HG03025 (cell line): Measurements from ENCODE around the gene MUCL3.
"Not testable (repeated sequence)": the region's sequence is repeated elsewhere in the genome, so short reads cannot be mapped to it uniquely, and the experiment has no call there.

Source experiments
- ATAC-seq: cut with Tn5 transposase; IDR thresholded peaks from one replicate; pipeline ENCODE4 v1.9.1; 2021; ENCODE audit warnings: mild to moderate bottlenecking, moderate library complexity; ENCODE audit not compliant: unreplicated experiment, low FRiP score

MUCL3 gene

DNA sequence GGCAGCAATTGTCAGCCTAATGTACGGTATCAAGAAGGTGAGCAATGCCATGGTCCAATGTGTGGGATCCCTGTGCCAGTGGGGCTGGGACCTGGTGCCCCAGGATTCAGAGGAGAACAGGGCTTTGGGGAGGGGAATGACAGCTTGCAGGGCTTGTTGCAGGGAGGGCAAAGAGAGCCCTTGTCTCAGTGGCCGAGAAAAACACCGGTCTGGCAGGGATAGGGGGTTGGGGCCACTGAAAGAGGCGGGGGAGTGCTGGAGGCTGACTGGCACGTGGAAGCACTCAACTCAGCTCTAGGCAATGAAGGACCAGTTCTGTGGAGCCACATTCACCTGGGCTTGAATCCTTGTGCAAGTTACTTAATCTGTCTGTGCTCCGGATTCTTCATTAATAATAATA lies 3.5 kb upstream of the MUCL3 start:
- no peak for ATAC-seq

DNA sequence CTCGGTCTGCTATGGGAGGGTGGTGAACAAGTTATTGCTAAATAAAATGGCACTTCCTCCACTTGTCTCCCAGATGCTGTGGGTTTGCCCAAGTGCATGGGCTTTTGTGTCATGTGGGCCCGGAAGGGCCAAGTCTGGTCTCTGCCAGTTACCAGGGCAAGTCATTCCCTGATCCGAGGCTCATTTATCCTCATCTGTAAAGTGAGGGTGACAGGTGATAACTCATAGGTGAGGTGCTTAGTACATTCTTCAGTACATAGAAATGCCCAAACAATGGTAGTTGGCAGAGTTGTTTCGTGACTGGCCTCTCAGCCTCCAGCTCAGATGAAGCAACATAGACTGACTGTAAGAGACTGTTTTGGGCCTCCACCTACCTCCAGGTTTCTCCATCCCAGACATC lies 2.0 kb upstream of the MUCL3 start:
- ATAC-seq: no peak

DNA sequence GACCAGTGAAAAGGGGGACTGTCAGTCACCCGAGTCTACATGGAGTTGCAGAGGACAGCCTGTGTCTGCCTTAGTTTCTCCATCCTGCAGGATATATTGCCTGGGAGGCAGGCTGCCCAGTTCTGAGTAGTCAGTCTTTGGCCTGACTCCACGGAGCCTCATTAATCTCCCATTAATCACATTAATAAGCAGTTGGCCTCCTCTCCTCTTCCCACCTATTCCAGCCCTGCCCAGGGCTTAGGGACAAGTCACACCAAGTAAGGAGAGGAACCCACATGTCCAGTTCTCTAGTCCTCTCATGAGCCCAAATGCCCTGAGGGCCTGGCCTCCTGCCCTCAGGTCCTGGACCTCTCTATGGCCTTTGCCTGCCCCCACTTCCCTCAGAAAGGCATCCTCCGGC lies 1.3 kb upstream of the MUCL3 start:
- no peak for ATAC-seq

DNA sequence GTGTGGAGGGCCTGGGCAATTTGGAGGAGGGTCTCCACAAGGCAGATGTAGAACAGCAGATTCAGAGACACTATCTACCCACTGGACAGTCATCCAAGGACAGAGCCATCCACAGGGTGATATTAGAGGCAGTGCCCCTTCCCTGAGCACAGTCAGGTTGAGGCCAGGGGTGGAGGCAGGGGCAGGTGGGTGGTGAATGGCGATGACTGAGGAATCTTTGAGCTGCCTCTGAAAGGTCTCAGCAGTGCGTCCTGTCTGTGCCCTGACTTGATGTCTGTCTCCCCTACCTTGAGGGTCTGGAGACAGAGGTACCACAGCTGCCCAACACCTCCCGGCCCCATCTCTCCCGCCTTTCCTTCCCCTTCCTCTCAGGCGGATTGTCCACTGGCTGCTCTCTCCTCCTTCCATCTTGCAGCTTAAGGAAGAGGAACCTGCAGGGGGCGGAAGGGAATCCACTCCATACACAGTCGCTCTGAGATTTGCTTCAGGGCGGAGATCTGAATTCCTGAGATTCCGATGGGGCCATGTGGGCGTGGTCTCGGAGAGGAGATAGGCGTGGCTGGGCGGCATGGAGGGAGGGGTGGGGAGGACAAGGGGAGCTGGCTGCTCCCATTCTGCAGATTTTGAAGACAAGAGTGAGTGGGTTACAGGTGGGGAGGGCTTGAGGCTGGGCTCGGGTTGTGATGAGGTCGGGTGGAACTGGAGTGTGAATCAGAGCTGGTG lies 1.7 kb downstream of the MUCL3 start:
- ATAC-seq: no peak

DNA sequence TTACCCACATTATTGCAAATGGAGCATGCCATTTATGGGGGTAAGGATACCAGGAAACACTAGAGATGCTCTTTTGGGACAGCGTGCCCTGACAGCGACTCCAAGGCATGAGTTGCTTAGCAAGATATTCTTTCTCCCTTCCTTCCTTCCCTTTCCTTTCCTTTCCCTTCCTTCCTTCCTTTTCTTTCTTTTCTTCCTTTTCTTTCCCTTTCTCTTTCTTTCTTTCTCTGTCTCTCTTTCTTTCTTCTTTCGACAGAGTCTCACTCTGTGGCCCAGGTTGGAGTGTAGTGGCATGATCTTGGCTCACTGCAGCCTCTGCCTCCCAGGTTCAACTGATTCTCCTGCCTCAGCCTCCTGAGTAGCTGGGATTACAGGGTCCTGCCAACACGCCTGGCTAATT lies 3.3 kb downstream of the MUCL3 start:
- no peak for ATAC-seq

DNA sequence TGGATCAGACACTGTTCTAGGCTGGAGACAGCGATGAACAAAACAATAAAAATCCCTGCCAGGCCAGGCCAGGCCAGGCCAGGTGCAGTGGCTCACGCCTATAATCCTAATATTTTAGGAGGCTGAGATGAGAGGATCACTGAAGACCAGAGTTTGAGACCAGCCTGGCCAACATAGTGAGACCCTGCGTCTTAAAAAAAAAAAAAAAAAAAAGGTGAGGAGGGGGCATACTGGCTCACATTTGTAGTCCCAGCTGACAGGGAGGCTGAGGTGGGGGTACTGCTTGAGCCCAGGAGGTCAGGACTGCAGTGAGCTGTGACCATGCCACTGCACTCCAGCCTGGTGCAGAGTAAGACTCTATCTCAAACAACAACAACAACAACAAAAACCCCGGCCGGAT lies 4.5 kb downstream of the MUCL3 start:
- ATAC-seq: no peak

DNA sequence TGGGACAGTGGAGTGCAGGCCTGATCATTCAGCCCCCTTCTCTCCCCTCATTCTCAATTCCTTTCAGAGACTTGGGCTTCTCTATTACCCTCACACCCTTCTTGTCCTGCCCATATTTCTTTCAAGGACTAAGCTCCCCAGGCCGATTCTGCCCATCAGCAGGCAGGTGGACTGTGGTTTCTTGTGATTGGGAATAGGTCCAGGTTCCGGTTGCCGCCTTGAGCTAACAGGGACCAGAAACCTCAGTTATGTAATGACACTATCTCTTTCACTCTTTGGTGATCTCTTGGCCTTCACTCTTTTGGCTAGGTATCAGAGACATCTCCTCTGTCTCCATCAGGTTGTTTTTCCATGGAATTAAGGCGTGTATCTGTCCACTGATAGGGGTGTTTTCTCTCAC lies 6.5 kb downstream of the MUCL3 start:
- ATAC-seq: no peak

DNA sequence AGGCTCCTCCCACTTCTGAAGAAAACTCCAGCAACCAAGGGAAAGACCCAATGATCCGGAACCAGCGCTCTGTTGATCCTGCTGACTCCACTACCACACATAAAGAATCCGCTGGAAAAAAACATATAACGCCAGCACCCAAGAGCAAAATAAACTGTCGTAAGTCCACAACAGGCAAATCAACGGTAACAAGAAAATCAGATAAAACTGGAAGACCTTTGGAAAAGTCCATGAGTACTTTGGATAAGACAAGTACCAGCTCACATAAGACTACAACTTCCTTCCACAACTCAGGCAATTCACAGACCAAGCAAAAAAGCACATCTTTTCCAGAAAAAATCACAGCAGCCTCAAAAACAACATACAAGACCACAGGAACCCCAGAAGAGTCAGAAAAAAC lies 8.0 kb downstream of the MUCL3 start:
- ATAC-seq: no peak

DNA sequence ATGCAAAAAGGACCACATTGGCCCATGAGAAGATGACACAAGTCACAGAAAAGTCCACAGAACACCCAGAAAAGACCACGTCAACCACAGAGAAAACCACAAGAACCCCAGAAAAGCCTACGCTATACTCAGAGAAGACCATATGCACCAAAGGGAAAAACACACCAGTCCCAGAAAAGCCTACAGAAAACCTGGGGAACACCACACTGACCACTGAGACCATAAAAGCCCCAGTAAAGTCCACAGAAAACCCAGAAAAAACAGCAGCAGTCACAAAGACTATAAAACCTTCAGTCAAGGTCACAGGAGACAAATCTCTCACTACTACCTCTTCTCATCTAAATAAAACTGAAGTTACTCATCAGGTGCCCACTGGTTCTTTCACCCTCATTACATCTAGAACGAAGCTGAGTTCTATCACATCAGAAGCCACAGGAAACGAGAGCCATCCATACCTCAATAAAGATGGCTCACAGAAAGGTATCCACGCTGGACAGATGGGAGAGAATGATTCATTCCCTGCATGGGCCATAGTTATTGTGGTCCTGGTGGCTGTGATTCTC lies 11.2 kb downstream of the MUCL3 start:
- no peak for ATAC-seq

DNA sequence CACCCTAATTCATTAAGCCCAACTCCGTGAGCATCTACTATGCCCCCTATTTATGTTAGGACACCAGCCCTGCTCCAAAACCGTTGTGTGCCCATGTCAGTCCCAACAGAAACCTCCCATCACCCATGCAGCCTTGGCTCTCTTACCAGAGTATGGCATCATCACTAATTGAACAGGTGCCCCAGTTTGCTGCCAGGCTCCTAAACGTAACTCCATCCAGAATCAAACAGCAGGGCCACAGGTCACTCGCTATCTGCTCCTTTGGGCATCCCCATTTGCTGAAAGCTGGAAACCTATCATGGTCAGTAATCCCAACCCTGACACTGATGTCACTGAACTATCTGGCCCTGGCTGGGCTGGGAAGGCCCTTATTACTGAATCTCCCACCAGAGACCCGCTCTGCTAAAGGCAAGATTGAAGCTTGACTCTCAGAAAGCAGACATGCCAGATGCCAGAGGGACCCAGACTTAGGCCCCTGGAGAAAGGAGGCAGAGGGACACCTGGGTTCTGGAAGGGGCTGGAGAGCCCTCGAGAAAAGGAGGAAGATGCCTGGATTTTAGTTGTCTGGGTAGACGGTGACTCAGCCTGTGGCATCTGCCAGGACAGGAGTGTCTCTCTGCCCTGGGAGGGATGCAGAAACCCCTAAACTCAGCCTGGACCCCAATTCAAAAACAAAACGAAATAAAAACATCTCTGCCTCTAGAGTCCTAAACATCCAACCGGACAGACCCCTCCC lies 14.0 kb downstream of the MUCL3 start:
- ATAC-seq: no peak

DNA sequence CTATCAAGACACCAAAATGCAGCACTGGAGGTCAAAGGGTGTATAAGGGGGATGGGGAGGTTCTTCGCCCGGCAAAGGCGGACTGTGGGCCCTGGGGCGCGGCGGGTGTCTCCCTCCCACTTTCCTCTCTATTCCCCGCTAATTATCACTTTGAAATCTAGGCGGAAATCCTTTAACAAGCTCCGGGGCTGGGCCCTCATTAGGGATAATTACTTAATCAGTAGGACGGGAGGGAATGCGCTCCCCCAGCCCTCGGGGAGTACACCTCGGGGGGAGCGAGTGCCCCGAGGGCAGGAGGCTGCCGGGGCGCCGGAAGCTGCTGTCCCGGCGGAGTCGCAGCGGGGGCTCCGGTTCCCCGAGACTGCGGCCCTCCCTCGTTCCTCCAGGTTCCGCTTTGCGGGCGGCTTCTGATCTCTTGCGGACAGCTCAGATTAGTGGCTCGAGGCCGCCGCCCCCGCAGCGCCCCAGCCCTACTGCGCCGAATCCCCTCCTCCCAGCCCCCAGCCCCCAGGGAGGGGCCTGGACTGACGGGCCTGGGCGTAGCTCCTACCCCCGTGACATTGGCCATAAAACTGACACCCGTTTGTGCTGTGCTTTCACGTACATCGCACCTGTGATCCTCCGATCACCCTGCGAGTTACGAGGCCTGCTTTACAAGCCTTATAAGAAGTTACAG lies 14.7 kb downstream of the MUCL3 start:
- ATAC-seq: peak; percentile 58

DNA sequence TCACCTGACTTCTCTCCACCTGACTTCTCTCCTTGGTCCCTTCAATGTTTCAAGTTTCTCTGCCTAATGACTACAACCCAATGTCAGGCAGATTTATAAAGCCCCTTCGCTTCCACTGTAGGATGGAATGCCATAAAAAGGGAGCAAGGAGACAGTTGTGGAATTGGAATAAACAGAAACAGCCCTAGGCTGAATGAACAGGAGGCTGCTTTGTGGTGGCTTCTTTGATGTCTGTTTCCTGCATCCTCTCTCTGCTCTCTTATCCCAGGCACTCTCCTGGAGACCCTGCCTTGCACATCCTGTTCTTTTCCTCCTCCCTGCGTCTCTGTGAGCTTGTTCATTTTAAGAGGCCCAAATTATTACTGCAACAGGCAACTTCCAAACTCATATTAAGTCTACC lies 16.9 kb downstream of the MUCL3 start:
- ATAC-seq: no peak

DNA sequence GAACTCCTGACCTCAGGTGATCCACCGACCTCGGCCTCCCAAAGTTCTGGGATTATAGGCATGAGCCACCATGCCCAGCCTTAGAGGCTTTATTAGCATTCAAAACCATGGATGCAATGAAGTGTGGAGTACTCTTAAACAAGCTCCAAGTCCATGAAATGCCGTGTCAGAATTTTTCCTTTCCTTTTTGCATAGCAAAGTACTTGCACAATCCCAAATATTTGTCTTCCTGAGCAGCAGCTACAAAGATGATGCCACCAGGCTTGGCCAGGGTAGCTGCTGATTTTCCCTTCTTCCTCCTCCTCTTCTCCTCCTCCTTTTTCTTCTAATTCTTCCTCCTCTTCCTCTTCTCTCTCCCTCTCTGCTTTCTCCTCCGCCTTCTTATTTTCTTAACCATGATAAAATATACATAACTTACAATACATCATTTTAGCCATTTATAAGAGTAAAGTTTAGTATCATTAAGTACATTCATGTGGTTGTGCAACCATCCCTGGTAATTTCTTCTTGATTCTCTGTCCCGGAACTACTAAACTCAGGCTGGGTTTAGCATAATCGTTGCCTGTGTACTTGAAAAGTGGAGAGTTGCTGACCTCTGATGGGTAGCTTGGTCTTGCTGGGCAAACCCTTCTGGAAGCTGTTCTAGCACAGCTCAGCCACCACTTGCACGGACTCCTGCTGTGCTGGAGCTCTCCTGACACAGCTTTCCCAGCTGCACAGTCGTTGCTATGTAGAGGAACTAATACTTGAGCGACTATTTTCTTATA lies 20.3 kb downstream of the MUCL3 start:
- ATAC-seq: no peak

DNA sequence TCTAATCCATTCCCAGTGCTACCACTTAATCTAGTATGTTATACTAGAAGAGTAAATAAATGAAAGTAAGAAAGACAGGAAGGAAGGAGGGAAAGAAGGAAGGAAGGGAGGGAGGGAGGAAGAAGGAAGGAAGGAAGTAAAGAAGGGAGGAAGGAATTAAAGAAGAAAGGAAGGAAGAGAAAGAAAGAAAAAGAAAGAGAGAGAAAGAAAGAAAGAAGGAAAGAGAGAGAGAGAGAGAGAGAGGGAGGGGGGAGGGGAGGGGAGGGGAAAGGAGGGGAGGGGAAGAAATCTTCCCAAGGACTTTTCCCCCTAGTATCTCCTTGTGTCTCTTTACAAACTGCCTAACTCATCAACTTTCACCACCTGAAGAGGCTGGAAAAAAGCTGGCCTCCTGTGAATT lies 21.9 kb downstream of the MUCL3 start:
- no peak for ATAC-seq

DNA sequence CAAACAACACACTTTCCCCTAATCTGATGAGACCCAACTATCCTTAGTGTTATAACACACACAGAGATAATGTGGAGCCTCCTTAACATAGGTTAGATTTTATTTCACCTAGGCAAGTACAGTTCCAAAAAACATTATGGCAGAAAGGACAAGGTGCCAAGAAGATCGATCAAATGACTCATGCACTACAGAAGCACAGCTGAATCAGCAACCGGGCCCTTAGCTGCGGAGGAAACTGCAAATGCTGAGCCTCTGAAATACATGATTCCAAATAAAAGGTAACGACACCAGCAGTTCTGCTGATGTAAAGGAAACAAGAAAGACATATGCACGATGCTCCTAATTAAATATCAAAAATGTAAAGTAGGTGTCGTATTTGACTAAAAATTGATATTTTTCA lies 22.9 kb downstream of the MUCL3 start:
- no peak for ATAC-seq

DNA sequence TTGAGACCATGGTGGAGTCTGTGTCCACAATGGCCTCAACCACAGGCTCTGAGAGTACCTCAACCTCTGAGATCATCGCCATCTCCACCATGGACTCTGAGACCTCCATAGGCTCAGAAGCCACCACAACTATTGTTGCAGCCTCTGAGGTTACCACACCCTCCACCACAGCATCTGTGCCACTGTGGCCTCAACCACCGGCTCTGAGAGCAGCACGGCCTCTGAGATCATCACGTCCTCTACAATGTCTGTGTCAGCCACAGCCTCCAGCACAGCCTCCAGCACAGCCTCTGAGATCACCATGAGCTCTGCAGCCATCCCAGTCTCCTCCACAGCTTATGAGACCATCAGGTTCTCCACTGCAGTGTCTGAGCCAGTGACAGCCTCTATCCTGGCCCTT lies 23.3 kb downstream of the MUCL3 start:
- ATAC-seq: no peak

DNA sequence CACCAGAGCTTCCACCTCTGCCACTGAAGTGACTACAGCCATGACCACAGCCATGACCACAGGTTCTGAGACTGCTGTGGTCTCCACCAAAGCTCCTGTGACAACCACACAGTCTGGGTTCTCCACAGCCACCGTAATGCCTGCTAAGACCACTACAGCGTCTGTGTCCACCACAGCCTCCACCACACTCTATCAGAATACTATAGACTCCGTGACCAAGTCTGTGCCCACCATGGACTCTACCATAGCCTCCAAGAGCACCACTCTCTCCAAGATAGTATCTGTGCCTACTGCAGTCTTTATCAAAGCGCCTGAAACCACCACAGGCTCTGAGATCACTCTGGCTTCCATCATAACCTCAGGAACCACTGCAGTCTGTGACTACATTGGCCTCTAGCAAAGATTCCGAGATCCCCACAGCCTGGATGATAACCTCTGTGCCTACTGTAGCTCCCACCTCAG lies 24.4 kb downstream of the MUCL3 start:
- no peak for ATAC-seq

DNA sequence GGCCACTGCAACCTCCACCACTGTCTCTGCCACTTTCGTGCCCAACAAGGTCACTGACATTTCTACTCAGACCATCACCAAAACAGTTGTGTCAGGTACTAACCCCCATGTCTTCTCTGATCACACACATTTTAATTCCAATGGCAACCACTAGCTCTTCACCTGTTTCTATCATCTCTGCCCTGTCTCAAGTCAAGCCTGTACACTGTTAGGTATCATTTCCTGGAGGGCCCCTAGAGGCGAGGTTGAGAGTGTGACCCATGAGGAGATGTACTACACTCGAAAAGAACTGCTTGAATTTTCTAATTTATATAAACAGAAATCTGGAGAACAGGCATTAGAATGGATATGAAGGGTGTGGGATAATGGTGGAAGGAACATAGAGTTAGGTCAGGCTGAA lies 25.4 kb downstream of the MUCL3 start:
- no peak for ATAC-seq

DNA sequence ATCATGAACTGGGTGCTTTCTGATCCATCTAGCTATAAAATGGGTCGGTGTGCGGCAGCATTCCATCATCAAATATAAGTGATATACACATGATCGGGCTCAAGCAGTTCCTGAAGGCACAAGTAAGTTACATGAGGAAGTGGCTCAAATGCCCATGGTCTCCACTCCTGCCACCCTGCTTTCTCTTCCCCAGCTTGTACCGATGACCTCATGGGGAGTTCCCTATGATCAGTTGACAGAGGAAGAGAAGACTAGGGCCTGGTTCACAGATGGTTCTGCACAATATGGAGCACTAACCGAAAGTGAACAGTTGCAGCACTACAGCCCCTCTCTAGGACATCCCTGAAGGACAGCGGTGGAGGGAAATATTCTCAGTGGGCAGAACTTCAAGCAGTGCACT lies 28.4 kb downstream of the MUCL3 start:
- ATAC-seq: not testable (repeated sequence)

DNA sequence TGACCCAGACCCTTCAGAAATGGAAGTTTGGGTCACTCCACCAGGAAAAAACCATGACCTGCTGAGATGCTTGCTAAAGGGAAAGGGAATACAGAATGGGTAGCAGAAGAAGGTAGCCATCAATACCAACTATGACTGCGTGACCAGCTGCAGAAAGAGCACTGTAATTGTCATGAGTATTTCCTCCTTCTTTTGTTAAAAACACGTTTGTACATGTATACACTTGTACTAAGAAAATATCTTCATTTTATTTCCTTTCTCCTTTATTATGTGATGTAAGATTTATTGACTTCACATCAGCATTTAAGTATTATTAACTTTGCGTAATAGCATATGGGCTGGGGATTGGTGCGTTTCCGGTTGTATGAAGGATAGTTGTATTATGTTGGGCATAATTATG lies 30.2 kb downstream of the MUCL3 start:
- no peak for ATAC-seq

DNA sequence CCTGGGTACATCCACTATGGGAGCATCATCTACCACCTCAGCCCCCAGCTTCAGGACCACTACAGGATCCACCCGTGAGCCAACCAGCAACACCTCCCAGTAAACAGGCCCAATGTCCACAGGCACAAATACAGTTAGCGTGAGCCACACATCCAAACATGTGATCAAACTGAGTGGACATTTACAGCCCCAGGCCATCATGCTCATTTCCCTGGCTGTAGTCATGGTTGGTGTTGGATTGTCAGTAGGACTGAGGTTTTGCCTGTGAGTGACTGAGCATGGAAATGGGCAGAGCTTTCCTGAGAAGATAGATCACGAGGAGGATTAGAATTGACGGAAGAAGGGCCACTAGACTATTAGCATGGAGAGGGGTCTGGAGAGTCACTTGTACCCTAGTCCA lies 32.0 kb downstream of the MUCL3 start:
- no peak for ATAC-seq
